ENCODE results near the gene TRAP1.

Gene TRAP1

DNA sequence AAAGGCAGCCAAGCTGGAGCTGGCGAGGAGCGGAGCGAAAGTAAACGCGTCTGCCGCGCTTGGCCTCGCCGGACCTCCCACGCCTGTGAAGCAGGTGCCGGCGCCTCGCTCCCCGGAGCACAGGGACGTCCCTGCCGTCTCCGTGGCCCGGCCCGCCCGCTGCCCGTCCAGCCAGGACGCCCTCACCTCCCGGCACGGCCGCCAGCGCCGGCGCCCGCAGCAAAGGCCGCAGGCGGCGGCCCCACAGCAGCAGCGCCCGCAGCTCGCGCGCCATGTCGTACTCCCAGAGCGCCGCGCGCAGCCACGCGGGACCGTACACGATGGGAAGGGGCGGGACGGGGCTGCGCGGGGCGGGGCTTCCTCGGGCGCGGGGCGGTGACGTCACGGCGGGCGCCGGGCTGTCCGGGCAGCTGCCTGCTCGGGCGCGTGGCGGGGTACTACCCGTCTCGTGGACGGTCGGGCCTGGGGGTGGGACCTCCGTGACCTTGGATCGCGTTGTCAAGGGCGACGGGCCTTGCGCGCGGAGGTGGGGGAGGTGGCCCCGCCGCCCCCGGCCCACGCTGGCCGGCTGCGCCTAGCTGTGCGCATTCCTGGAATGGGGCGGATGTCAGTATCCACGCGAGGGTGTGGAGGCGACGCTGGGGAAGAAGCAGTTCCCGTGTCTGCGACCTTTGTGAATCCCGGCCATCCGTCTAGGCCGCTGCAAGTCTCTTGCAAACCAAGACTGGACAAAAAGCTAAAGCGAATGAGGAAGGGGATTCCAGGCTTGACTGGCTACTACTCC lies at the start of gene TRAP1:
TSS of gene TRAP1 (minus strand) at position 290 of the 784 bp plus-strand sequence. CDS start at position 274, 16 bp downstream.
- H3K27me3 ChIP-seq (ENCODE audit: insufficient read depth, low read depth): no peaks in the 10 kb centered on the region
- peak within 1 kb of the TSS; percentile 85 for H3K27ac ChIP-seq
- peak within 1 kb of the TSS; percentile 11 for H3K4me3 ChIP-seq (IDR thresholded peaks at IDR 0.05; ENCODE audit: insufficient read depth, low read depth, low read length)
- H3K79me2 ChIP-seq (ENCODE audit: insufficient read depth, low read depth): peaks cover 48% of the 10 kb centered on the region
- no peaks in the 10 kb centered on the region for H4K20me1 ChIP-seq (ENCODE audit: insufficient read depth)
- H3K9ac ChIP-seq: peak within 1 kb of the TSS; percentile 98
- peak within 1 kb of the TSS; percentile 100 for H3K4me2 ChIP-seq
- TF ChIP-seq, protein P1, sequence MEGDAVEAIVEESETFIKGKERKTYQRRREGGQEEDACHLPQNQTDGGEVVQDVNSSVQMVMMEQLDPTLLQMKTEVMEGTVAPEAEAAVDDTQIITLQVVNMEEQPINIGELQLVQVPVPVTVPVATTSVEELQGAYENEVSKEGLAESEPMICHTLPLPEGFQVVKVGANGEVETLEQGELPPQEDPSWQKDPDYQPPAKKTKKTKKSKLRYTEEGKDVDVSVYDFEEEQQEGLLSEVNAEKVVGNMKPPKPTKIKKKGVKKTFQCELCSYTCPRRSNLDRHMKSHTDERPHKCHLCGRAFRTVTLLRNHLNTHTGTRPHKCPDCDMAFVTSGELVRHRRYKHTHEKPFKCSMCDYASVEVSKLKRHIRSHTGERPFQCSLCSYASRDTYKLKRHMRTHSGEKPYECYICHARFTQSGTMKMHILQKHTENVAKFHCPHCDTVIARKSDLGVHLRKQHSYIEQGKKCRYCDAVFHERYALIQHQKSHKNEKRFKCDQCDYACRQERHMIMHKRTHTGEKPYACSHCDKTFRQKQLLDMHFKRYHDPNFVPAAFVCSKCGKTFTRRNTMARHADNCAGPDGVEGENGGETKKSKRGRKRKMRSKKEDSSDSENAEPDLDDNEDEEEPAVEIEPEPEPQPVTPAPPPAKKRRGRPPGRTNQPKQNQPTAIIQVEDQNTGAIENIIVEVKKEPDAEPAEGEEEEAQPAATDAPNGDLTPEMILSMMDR (conservative IDR thresholded peaks at IDR 0.05; ENCODE audit: low read depth, low read length): no peak
- H3K36me3 ChIP-seq (ENCODE audit: insufficient read depth): no peaks in the 10 kb centered on the region; the same call in 1 of the 2 replicates
- H3K4me1 ChIP-seq (ENCODE audit: low read depth, poor library complexity, severe bottlenecking): peaks cover 46% of the 10 kb centered on the region
- H2AFZ ChIP-seq (ENCODE audit: low read depth): peak within 1 kb of the TSS; percentile 97

GRCh38 chr16:3766177-3766576 lies 48.9 kb upstream of the TRAP1 start:
- no peak overlapping the region for H3K27ac ChIP-seq
- no peak overlapping the region for H3K4me3 ChIP-seq (IDR thresholded peaks at IDR 0.05; ENCODE audit: insufficient read depth, low read depth, low read length)
- no peaks in the 10 kb centered on the region; the same call in 1 of the 2 replicates for H4K20me1 ChIP-seq (ENCODE audit: insufficient read depth)
- H3K36me3 ChIP-seq (ENCODE audit: insufficient read depth): no peaks in the 10 kb centered on the region; the same call in 1 of the 2 replicates
- H3K4me2 ChIP-seq: no peak overlapping the region
- H3K9ac ChIP-seq: no peak overlapping the region
- no peaks in the 10 kb centered on the region; the same call in 1 of the 2 replicates for H3K79me2 ChIP-seq (ENCODE audit: insufficient read depth, low read depth)
- no peaks in the 10 kb centered on the region for H3K27me3 ChIP-seq (ENCODE audit: insufficient read depth, low read depth)
- no peaks in the 10 kb centered on the region for H3K4me1 ChIP-seq (ENCODE audit: low read depth, poor library complexity, severe bottlenecking)
- TF ChIP-seq, protein P1 (conservative IDR thresholded peaks at IDR 0.05; ENCODE audit: low read depth, low read length): no peak
- no peak overlapping the region for H2AFZ ChIP-seq (ENCODE audit: low read depth)

- H3K27me3 ChIP-seq (ENCODE audit: insufficient read depth, low read depth): no peaks in the 10 kb centered on the region
- no peaks in the 10 kb centered on the region; the same call in 1 of the 2 replicates for H3K79me2 ChIP-seq (ENCODE audit: insufficient read depth, low read depth)
- H3K4me3 ChIP-seq (IDR thresholded peaks at IDR 0.05; ENCODE audit: insufficient read depth, low read depth, low read length): no peak overlapping the region
- H4K20me1 ChIP-seq (ENCODE audit: insufficient read depth): no peaks in the 10 kb centered on the region; the same call in 1 of the 2 replicates
- TF ChIP-seq, protein P1 (conservative IDR thresholded peaks at IDR 0.05; ENCODE audit: low read depth, low read length): no peak
- no peak overlapping the region for H3K27ac ChIP-seq
- no peak overlapping the region for H2AFZ ChIP-seq (ENCODE audit: low read depth)
- no peak overlapping the region for H3K9ac ChIP-seq
- no peaks in the 10 kb centered on the region for H3K4me1 ChIP-seq (ENCODE audit: low read depth, poor library complexity, severe bottlenecking)
- no peak overlapping the region for H3K4me2 ChIP-seq
- H3K36me3 ChIP-seq (ENCODE audit: insufficient read depth): no peaks in the 10 kb centered on the region; the same call in 1 of the 2 replicates
Measured at GRCh38 chr16:3764409-3764808, 47.1 kb upstream of the TRAP1 start.

DNA sequence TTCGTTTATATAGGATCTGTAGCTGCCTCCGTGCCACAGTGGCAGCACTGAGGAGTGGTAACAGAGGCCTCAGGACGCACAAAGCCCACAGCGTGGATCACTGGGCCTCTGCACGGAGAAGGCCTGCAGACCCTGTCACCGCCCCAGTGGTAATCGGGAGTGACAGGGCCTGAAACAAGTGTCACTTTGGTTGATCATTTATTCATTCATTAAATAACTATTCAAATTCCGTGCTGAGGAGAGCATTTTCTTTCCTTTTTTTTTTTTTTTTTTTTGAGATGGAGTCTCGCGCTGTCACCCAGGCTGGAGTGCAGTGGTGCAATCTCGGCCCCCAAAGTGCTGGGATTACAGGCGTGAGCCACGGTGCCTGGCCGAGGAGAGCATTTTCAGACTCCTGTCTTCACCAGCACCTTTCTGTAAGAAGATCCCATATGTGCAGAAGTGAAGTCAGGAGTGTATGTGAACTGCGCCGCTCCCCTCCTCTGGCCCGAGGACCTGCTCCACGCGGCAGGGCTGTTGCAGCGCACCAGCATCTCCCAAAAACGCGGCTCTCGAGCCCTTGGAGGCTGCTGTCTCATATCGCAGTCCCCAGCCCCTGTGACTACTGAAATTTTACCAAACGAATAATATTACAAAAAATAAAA lies 44.9 kb upstream of the TRAP1 start:
- H4K20me1 ChIP-seq (ENCODE audit: insufficient read depth): no peaks in the 10 kb centered on the region; the same call in 1 of the 2 replicates
- no peaks in the 10 kb centered on the region for H3K36me3 ChIP-seq (ENCODE audit: insufficient read depth)
- no peak overlapping the region for H3K4me3 ChIP-seq (IDR thresholded peaks at IDR 0.05; ENCODE audit: insufficient read depth, low read depth, low read length)
- TF ChIP-seq, protein P1 (conservative IDR thresholded peaks at IDR 0.05; ENCODE audit: low read depth, low read length): no peak
- no peaks in the 10 kb centered on the region for H3K4me1 ChIP-seq (ENCODE audit: low read depth, poor library complexity, severe bottlenecking)
- H3K79me2 ChIP-seq (ENCODE audit: insufficient read depth, low read depth): no peaks in the 10 kb centered on the region; the same call in 1 of the 2 replicates
- no peak overlapping the region for H3K4me2 ChIP-seq
- H3K27me3 ChIP-seq (ENCODE audit: insufficient read depth, low read depth): no peaks in the 10 kb centered on the region
- H2AFZ ChIP-seq (ENCODE audit: low read depth): no peak overlapping the region
- no peak overlapping the region for H3K9ac ChIP-seq
- H3K27ac ChIP-seq: no peak overlapping the region

All from KMS-11 (cell line).